Karpas-422 (cell line): ENCODE results near the gene DSE. TPM values are rescaled to one million over a fixed set of nuclear protein-coding genes. Genes with fewer than 3 reads are reported as not detected.

Experiments
- DNase-seq: peaks from one replicate; pipeline ENCODE4 v3.0.0-alpha.2; 2015
- H2AFZ ChIP-seq: fragments of 200-600 bp; sonication (generic); 2 replicates; pipeline ENCODE4 v1.6.1; 2014; ENCODE audit warnings: antibody characterized with exemption, low read length, mixed read lengths
- H3K27ac ChIP-seq: fragments of 200-600 bp; sonication (generic); 2 replicates; pipeline ENCODE4 v1.5.1; 2014; ENCODE audit warnings: mild to moderate bottlenecking, low read length, moderate library complexity
- H3K27me3 ChIP-seq: fragments of 200-600 bp; sonication (generic); 2 replicates; pipeline ENCODE4 v1.6.1; 2014; ENCODE audit warnings: low read length, mixed read lengths
- H3K36me3 ChIP-seq: fragments of 200-600 bp; sonication (generic); 2 replicates; pipeline ENCODE4 v1.6.1; 2014; ENCODE audit warnings: low read length, mixed read lengths; ENCODE audit not compliant: insufficient read depth
- H3K4me1 ChIP-seq: fragments of 200-600 bp; sonication (generic); 2 replicates; pipeline ENCODE4 v1.6.1; 2014; ENCODE audit warnings: mild to moderate bottlenecking, low read length, mixed read lengths
- H3K4me2 ChIP-seq: fragments of 200-600 bp; sonication (generic); 2 replicates; pipeline ENCODE4 v1.6.1; 2014; ENCODE audit warnings: low read length, low read depth, mild to moderate bottlenecking; ENCODE audit not compliant: poor library complexity, severe bottlenecking
- H3K4me3 ChIP-seq: fragments of 200-600 bp; sonication (generic); 2 replicates; pipeline ENCODE4 v1.5.1; 2014; ENCODE audit warnings: mild to moderate bottlenecking, antibody characterized with exemption, low read length, mixed read lengths
- H3K79me2 ChIP-seq: fragments of 200-600 bp; sonication (generic); 2 replicates; pipeline ENCODE4 v1.6.1; 2014; ENCODE audit warnings: mild to moderate bottlenecking, low read length, mixed read lengths
- H3K9ac ChIP-seq: fragments of 200-600 bp; sonication (generic); 2 replicates; pipeline ENCODE4 v1.6.0; 2014; ENCODE audit warnings: low read length
- H3K9me2 ChIP-seq: fragments of 200-600 bp; sonication (generic), shearing (Covaris generic); replicated peaks from 2 replicates; pipeline ENCODE4 v1.6.0; 2014; ENCODE audit warnings: mild to moderate bottlenecking, low read length, moderate library complexity; ENCODE audit not compliant: insufficient read depth
- H3K9me3 ChIP-seq: fragments of 300-700, 200-600 bp; sonication (generic); 2 replicates; pipeline ENCODE4 v1.6.1; 2014; ENCODE audit warnings: low read length, mixed read lengths
- H4K20me1 ChIP-seq: fragments of 200-600 bp; sonication (generic); 2 replicates; pipeline ENCODE4 v1.6.1; 2014; ENCODE audit warnings: mild to moderate bottlenecking, antibody characterized with exemption, low read length, low read depth; ENCODE audit not compliant: insufficient read depth
- total RNA-seq: library from RNA; depleted of rRNA; stranded (reverse); fragments of >200 nt; shearing (Covaris generic); gene quantifications from 2 replicates; pipeline ENCODE4 v1.2.3, GENCODE V29; 2014; ENCODE audit warnings: low replicate concordance; rRNA removed

The DSE gene
- total RNA-seq, 1 experiment from 2014 or later: 7.5 TPM

GRCh38 chr6:116491610-116492330 lies 121.0 kb downstream of the DSE start:
- H3K9me3 ChIP-seq: no peaks in the 10 kb centered on the region
- H4K20me1 ChIP-seq: no peaks in the 10 kb centered on the region
- no peak overlapping the region for H3K4me3 ChIP-seq
- H3K4me2 ChIP-seq: no peak overlapping the region
- DNase-seq: no peak
- H3K9me2 ChIP-seq: no peaks in the 10 kb centered on the region
- H3K9ac ChIP-seq: no peak overlapping the region
- H2AFZ ChIP-seq: no peak overlapping the region; the same call in 1 of the 2 replicates
- no peaks in the 10 kb centered on the region for H3K36me3 ChIP-seq
- H3K27ac ChIP-seq: no peak overlapping the region
- H3K27me3 ChIP-seq: no peaks in the 10 kb centered on the region
- no peaks in the 10 kb centered on the region for H3K79me2 ChIP-seq
- no peaks in the 10 kb centered on the region for H3K4me1 ChIP-seq

- DNase-seq: no peak
- H2AFZ ChIP-seq: no peak overlapping the region; the same call in 1 of the 2 replicates
Measured at GRCh38 chr6:116492331-116493067, 121.8 kb downstream of the DSE start.

More at GRCh38 chr6:116492331-116493067, 121.8 kb downstream of the DSE start:
- Histone ChIP-seq H3K4me3 (no peak overlapping the region), H3K9me2 (no peaks in the 10 kb centered on the region), H4K20me1 (no peaks in the 10 kb centered on the region), H3K27me3 (no peaks in the 10 kb centered on the region), H3K9me3 (no peaks in the 10 kb centered on the region), H3K27ac (no peak overlapping the region), H3K79me2 (no peaks in the 10 kb centered on the region), H3K9ac (no peak overlapping the region), H3K36me3 (no peaks in the 10 kb centered on the region), H3K4me2 (no peak overlapping the region), H3K4me1 (no peaks in the 10 kb centered on the region)

Other genes starting within 250 kb of the DSE start
- not detected in 2 replicates for gene COL10A1, start 244.8 kb upstream of the DSE start, total RNA-seq
- 19.8 and 24.9 TPM in 2 replicates for gene TSPYL4, start 116.9 kb upstream of the DSE start, total RNA-seq
- gene TSPYL1, start 91.0 kb upstream of the DSE start, total RNA-seq: 38.8 and 46.0 TPM in 2 replicates
- gene CALHM6, start 90.4 kb downstream of the DSE start, total RNA-seq: 0.25 TPM in 1 of 2 replicates, not detected in the other
- not detected in 2 replicates for gene CALHM5, start 140.7 kb downstream of the DSE start, total RNA-seq
- gene TRAPPC3L, start 174.7 kb downstream of the DSE start, total RNA-seq: not detected in 2 replicates
- gene CALHM4, start 182.8 kb downstream of the DSE start, total RNA-seq: not detected in 2 replicates
- 29.4 and 65.3 TPM in 2 replicates for gene RWDD1, start 200.6 kb downstream of the DSE start, total RNA-seq
- 0.51 TPM in 1 of 2 replicates, not detected in the other for gene RSPH4A, start 245.5 kb downstream of the DSE start, total RNA-seq